IMR-90 (cell line): ENCODE results near the gene ILF2. TPM values are rescaled to one million over a fixed set of nuclear protein-coding genes. Genes with fewer than 3 reads are reported as not detected.
A peak's percentile ranks its signal among the peaks of the same experiment; 100 is the strongest.

Experiments
- ATAC-seq: fragments of 200-7000 bp; cut with Tn5 transposase; 2 replicates; pipeline ENCODE4 v1.9.1; 2020; ENCODE audit warnings: low read depth, mild to moderate bottlenecking, moderate library complexity
- BruUV-seq: library from RNA; stranded (reverse); fragments of 400-500 nt; replicated peaks from 2 replicates; lab custom pipeline; 2021; lab: Mats Ljungman, UMichigan
- CTCF ChIA-PET: fragments of 300-600 bp; formaldehyde crosslinking; extraction: SDS; loops from one replicate; lab custom pipeline; 2021; ENCODE audit warnings: antibody characterized with exemption; lab: Yijun Ruan, JAX
- POLR2A ChIA-PET: fragments of 300-600 bp; sonication (Branson Sonifier 250); formaldehyde crosslinking; loops from one replicate; lab custom pipeline; 2022; ENCODE audit warnings: antibody characterized with exemption; ENCODE audit not compliant: unreplicated experiment; lab: Charles Lee
- DNase-seq: peaks from one replicate; pipeline ENCODE4 v3.0.0; 2013
- H2AFZ ChIP-seq: replicated peaks from 2 replicates; pipeline ENCODE3; 2013; ENCODE audit warnings: low read length, mild to moderate bottlenecking; ENCODE audit not compliant: poor library complexity
- H2AK5ac ChIP-seq: 2 replicates; pipeline ENCODE4 v1.6.1; 2013; ENCODE audit warnings: low read depth, low read length, inconsistent platforms
- H2AK9ac ChIP-seq: replicated peaks from 2 replicates; pipeline ENCODE3; 2013; ENCODE audit warnings: mild to moderate bottlenecking, low read depth, low read length, moderate library complexity; ENCODE audit not compliant: poor library complexity
- H2BK120ac ChIP-seq: 2 replicates; pipeline ENCODE4 v1.6.1; 2013; ENCODE audit warnings: low read depth, low read length, inconsistent platforms
- H2BK15ac ChIP-seq: 3 replicates; pipeline ENCODE4 v1.6.1; 2013; ENCODE audit warnings: low read depth, low read length, inconsistent platforms
- H2BK20ac ChIP-seq: 2 replicates; pipeline ENCODE4 v1.6.1; 2013; ENCODE audit warnings: low read depth, mild to moderate bottlenecking, inconsistent platforms, low read length, moderate library complexity
- H2BK5ac ChIP-seq: 2 replicates; pipeline ENCODE4 v1.6.1; 2013; ENCODE audit warnings: mild to moderate bottlenecking, low read depth, low read length, inconsistent platforms; ENCODE audit not compliant: poor library complexity, severe bottlenecking
- H3K14ac ChIP-seq: replicated peaks from 2 replicates; pipeline ENCODE4 v1.6.1; 2013; ENCODE audit warnings: low read depth, low read length, inconsistent platforms
- H3K18ac ChIP-seq: 2 replicates; pipeline ENCODE4 v1.6.1; 2013; ENCODE audit warnings: low read depth, low read length, control low read depth
- H3K23ac ChIP-seq: 2 replicates; pipeline ENCODE4 v1.6.1; 2013; ENCODE audit warnings: low read depth, low read length, inconsistent platforms
- H3K27ac ChIP-seq: 2 replicates; pipeline ENCODE4 v1.5.1; 2013; ENCODE audit warnings: mild to moderate bottlenecking, control low read depth, low read length; ENCODE audit not compliant: insufficient read depth
- H3K27me3 ChIP-seq: 2 replicates; pipeline ENCODE4 v1.6.1; 2013; ENCODE audit warnings: low read length; ENCODE audit not compliant: control insufficient read depth, insufficient read depth
- H3K36me3 ChIP-seq: 2 replicates; pipeline ENCODE4 v1.6.1; 2013; ENCODE audit warnings: low read length, mixed read lengths; ENCODE audit not compliant: control insufficient read depth, insufficient read depth
- H3K4ac ChIP-seq: 2 replicates; pipeline ENCODE4 v1.6.1; 2013; ENCODE audit warnings: low read depth, low read length, inconsistent platforms
- H3K4me1 ChIP-seq: 2 replicates; pipeline ENCODE4 v1.6.1; 2013; ENCODE audit warnings: low read length, mixed read lengths; ENCODE audit not compliant: control insufficient read depth, insufficient read depth
- H3K4me2 ChIP-seq: 2 replicates; pipeline ENCODE4 v1.6.1; 2013; ENCODE audit warnings: low read depth, mild to moderate bottlenecking, control low read depth, low read length, moderate library complexity
- H3K4me3 ChIP-seq: 2 replicates; pipeline ENCODE4 v1.5.1; 2013; ENCODE audit warnings: low read depth, mild to moderate bottlenecking, control low read depth, low read length, moderate library complexity; ENCODE audit not compliant: insufficient read depth
- H3K56ac ChIP-seq: 2 replicates; pipeline ENCODE4 v1.6.1; 2013; ENCODE audit warnings: low read length, inconsistent platforms; ENCODE audit not compliant: insufficient read depth; ENCODE audit errors: extremely low read depth
- H3K79me1 ChIP-seq, 2 experiments: 2 replicates each; pipeline ENCODE4 v1.6.1; 2013; ENCODE audit warnings: low read length in 2 of 2, inconsistent platforms in 1 of 2, low read depth in 1 of 2
- H3K9ac ChIP-seq: 2 replicates; pipeline ENCODE4 v1.6.1; 2013; ENCODE audit warnings: low read depth, low read length, control low read depth
- H3K9me1 ChIP-seq: 2 replicates; pipeline ENCODE4 v1.6.1; 2013; ENCODE audit warnings: low read length, inconsistent platforms; ENCODE audit not compliant: insufficient read depth
- H3K9me3 ChIP-seq: 2 replicates; pipeline ENCODE4 v1.6.1; 2013; ENCODE audit warnings: low read length; ENCODE audit not compliant: control insufficient read depth, insufficient read depth
- H4K20me1 ChIP-seq: 2 replicates; pipeline ENCODE4 v1.6.1; 2013; ENCODE audit warnings: low read length, inconsistent platforms; ENCODE audit not compliant: insufficient read depth
- H4K5ac ChIP-seq: 2 replicates; pipeline ENCODE4 v1.6.1; 2013; ENCODE audit warnings: mild to moderate bottlenecking, low read depth, low read length, control low read depth
- H4K8ac ChIP-seq, 2 experiments: 2 replicates each; pipeline ENCODE4 v1.6.1; 2013; ENCODE audit warnings: low read depth in 2 of 2, low read length in 2 of 2, control low read depth in 1 of 2, inconsistent platforms in 1 of 2
- H4K91ac ChIP-seq: 2 replicates; pipeline ENCODE4 v1.6.1; 2013; ENCODE audit warnings: low read depth, low read length, inconsistent platforms; ENCODE audit not compliant: insufficient read depth
- BHLHE40 ChIP-seq: fragments of 150-350 bp; IDR thresholded peaks from 2 replicates; pipeline ENCODE4 v1.6.1; 2016; ENCODE audit warnings: mild to moderate bottlenecking, low read depth, low read length
- CEBPB ChIP-seq: IDR thresholded peaks from 2 replicates; pipeline ENCODE4 v1.6.1; 2012; ENCODE audit warnings: low read depth, low read length, improper control_type of control experiment
- ELK1 ChIP-seq: fragments of 150-350 bp; IDR thresholded peaks from 2 replicates; pipeline ENCODE4 v1.6.1; 2016; ENCODE audit warnings: low read depth, mild to moderate bottlenecking, low read length, moderate library complexity, borderline replicate concordance
- MAZ ChIP-seq: IDR thresholded peaks from 2 replicates; pipeline ENCODE4 v1.6.1; 2012; ENCODE audit warnings: low read depth, mild to moderate bottlenecking, low read length, improper control_type of control experiment, moderate library complexity, borderline replicate concordance
- POLR2A ChIP-seq: IDR thresholded peaks from 2 replicates; pipeline ENCODE4 v1.6.1; 2012; ENCODE audit warnings: mild to moderate bottlenecking, low read depth, low read length
- RCOR1 ChIP-seq: IDR thresholded peaks from 2 replicates; pipeline ENCODE4 v1.6.1; 2012; ENCODE audit warnings: mild to moderate bottlenecking, low read length, improper control_type of control experiment; ENCODE audit not compliant: insufficient replicate concordance
- WGBS, 2 experiments: methylation state at CpG; one replicate each; pipeline versions ENCODE4 v1.1.5 to v1.1.7; 2013; ENCODE audit warnings: missing lambda C conversion rate in 2 of 2; ENCODE audit not compliant: insufficient read length in 1 of 2; ENCODE audit errors: extremely low coverage in 2 of 2; 5-methylcytosine and 5-hydroxymethylcytosine counted together
- dilution Hi-C: fragments of 300-500 bp; cut with HindIII; formaldehyde crosslinking; loops from one replicate; pipeline ENCODE4 v1.14.3; 2018; ENCODE audit warnings: low sequenced_read_pairs; ENCODE audit not compliant: unreplicated experiment
- in situ Hi-C: fragments of 300-500 bp; cut with MboI; formaldehyde crosslinking; loops from 3 replicates; pipeline ENCODE4 v1.14.3; 2019; ENCODE audit warnings: low sequenced_read_pairs, inconsistent platforms, mixed read lengths
- intact Hi-C: fragments of 100-400 bp; cut with micrococcal nuclease; formaldehyde crosslinking; loops from 2 replicates; pipeline ENCODE4 v1.10.0; 2022
- polyA plus RNA-seq, 3 experiments: library from polyadenylated mRNA; depleted of rRNA; stranded (reverse); fragments of >200 nt; gene quantifications; 2 replicates each; pipeline ENCODE4 v1.2.3, GENCODE V29; 2012; ENCODE audit warnings: low replicate concordance in 1 of 3
- total RNA-seq: library from RNA; depleted of rRNA; stranded (reverse); fragments of >200 nt; gene quantifications from 2 replicates; pipeline ENCODE4 v1.2.3, GENCODE V29; 2012
- TF ChIP-seq, protein P1 (sequence below): fragments of 150-350 bp; IDR thresholded peaks from 2 replicates; pipeline ENCODE4 v1.6.1; 2017; ENCODE audit warnings: mild to moderate bottlenecking, antibody characterized with exemption, low read length, low read depth

ILF2 gene
- total and polyA plus RNA-seq, 2 of the 4 experiments (the other 2 are of a cell fraction), result 273 to 504 TPM

- TF ChIP-seq ELK1, result no peak
Measured at GRCh38 chr1:153670257-153670858, 435 bp downstream of the ILF2 start (continued).

GRCh38 chr1:153669606-153670005 is 1.2 kb downstream of the ILF2 start:
- Histone ChIP-seq H3K4ac (no peak overlapping the region), H3K4me3 (peak overlapping the region; percentile 65), H3K18ac (no peak overlapping the region), H3K14ac (no peak overlapping the region), H2AK5ac (no peak overlapping the region), H4K20me1 (peaks cover 11% of the 10 kb centered on the region; the same call in 1 of the 2 replicates), H4K91ac (no peak overlapping the region), H3K9me1 (no peaks in the 10 kb centered on the region), H3K27ac (no peak overlapping the region), H2BK120ac (no peak overlapping the region), H4K8ac (no peak overlapping the region), H3K23ac (no peak overlapping the region), H2AK9ac (no peak overlapping the region), H3K9me3 (no peaks in the 10 kb centered on the region), H3K9ac (peak overlapping the region; percentile 83; the same call in 1 of the 2 replicates), H3K56ac (no peak overlapping the region), H3K27me3 (no peaks in the 10 kb centered on the region), H3K79me1 (peaks cover 12 to 25% of the 10 kb centered on the region in 2 experiments; a peak in 1 of 4 replicates), H2AFZ (no peak overlapping the region), H2BK15ac (no peak overlapping the region), H4K5ac (no peak overlapping the region), H2BK20ac (no peak overlapping the region), H3K4me2 (peak overlapping the region; percentile 85), H3K4me1 (peaks cover 1% of the 10 kb centered on the region; the same call in 1 of the 2 replicates), H2BK5ac (no peak overlapping the region), H3K36me3 (peaks cover 37% of the 10 kb centered on the region)
- DNase-seq (no peak), ATAC-seq (no peak)
- ChIA-PET CTCF (no interaction called here), POLR2A (no interaction called here)
- dilution Hi-C loops (no loop called here), intact Hi-C loops (loop anchor here (2.0 to 5.0 kb wide), 4 partner anchors 97 to 738 kb away; partner anchors contain the start of gene IL6R), in situ Hi-C loops (loop anchor here (10.0 kb wide), 1 partner anchor 305 kb away; the partner anchor contains the start of gene JTB)
- 79% methylated on average over 3 of the region's 6 CpGs; no CpG with 5 or more reads in 1 of the 2 experiments for WGBS, 2 experiments
- TF ChIP-seq POLR2A, result no peak
- no peak for TF ChIP-seq MAZ
- TF ChIP-seq CEBPB, result no peak
- TF ChIP-seq BHLHE40, result no peak
- TF ChIP-seq, protein P1, sequence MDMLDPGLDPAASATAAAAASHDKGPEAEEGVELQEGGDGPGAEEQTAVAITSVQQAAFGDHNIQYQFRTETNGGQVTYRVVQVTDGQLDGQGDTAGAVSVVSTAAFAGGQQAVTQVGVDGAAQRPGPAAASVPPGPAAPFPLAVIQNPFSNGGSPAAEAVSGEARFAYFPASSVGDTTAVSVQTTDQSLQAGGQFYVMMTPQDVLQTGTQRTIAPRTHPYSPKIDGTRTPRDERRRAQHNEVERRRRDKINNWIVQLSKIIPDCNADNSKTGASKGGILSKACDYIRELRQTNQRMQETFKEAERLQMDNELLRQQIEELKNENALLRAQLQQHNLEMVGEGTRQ, result no peak
- TF ChIP-seq ELK1, result no peak
- TF ChIP-seq RCOR1, result no peak
- no TSS peak for BruUV-seq
